GM12801 (cell line): ENCODE measurements around the gene DLX3.

Source experiments
- TF ChIP-seq, protein P1 (sequence below): IDR thresholded peaks from one replicate; pipeline ENCODE4 v1.5.1; 2011; ENCODE audit warnings: control low read depth; ENCODE audit not compliant: insufficient read length; ENCODE audit errors: extremely low read depth

Gene DLX3

DNA sequence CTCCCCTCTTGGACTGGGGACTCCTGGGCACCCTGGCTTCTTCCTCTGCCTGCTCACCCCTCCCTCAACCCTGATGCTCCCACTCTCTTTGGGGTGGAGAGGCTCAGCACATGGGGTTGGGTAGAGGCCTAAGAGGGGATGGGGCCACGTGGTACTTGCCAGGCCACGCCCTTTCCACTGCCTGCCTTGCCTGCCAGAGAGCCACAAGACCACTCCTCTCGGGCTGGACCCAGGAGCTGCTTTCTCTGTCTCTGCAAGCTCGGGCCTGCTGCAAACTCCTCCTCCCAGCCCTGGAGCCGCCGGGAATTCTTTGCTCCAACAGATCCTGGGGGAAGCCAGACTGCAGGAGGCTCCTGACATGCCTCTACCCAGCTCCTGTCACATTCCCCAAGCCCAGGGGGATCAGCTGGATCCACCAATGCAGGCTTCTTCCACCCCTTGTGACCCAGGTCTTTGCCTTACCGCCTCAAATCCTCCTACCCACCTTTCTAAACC is 14.3 kb downstream of the DLX3 start:
- TF ChIP-seq, protein P1, sequence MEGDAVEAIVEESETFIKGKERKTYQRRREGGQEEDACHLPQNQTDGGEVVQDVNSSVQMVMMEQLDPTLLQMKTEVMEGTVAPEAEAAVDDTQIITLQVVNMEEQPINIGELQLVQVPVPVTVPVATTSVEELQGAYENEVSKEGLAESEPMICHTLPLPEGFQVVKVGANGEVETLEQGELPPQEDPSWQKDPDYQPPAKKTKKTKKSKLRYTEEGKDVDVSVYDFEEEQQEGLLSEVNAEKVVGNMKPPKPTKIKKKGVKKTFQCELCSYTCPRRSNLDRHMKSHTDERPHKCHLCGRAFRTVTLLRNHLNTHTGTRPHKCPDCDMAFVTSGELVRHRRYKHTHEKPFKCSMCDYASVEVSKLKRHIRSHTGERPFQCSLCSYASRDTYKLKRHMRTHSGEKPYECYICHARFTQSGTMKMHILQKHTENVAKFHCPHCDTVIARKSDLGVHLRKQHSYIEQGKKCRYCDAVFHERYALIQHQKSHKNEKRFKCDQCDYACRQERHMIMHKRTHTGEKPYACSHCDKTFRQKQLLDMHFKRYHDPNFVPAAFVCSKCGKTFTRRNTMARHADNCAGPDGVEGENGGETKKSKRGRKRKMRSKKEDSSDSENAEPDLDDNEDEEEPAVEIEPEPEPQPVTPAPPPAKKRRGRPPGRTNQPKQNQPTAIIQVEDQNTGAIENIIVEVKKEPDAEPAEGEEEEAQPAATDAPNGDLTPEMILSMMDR, result no peak

DNA sequence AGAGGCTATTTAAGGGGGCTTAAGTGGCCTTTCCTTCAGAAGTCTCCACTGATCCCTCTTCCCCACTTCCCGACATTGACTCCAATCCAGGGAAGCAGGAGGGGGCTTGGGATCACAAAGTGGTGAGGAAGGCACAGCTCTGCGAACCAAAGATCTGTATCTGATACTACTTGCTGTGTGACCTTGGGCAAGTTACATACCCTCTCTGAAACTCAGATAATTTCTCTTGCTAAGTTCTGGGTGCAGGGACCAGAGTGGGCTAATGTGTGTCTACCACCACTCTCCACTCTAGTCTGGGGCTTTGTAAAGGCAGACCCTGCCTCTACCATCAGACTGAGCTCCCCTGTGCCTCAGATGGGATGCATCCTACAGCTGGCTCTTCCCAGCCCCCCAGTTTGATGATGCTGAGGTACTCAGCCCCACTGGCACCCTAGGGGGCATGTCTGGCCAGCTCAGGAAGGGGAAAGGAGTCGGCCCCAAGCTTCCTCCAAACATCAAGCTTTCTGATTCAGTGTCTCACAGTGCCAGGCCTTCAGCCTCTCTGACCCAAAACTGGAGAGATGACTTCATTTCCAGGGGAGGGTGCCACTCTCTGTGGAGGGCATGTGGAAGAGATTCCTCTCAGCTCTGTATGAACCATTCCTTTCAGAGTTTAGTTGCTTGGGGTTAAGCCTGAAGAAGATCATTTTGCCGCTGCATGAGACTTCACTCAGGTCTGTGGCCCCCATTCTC is 15.1 kb downstream of the DLX3 start:
- TF ChIP-seq, protein P1, result no peak

DNA sequence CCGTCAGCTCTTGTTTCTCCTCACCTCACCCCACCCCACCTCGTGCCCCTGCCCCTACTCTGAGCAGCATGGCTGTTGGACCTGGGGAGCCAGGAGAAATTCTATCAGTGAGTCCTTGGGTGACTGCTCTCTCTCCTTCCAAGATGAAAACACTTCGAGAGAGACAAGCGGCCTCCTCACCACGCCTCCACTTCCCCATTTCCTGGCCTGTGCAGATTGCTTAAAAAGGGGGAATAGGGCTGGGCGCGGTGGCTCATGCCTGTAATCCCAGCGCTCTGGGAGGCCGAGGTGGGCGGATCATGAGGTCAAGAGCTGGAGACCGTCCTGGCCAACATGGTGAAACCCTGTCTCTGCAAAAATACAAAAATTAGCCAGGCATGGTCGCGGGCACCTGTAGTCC is 16.5 kb downstream of the DLX3 start:
- TF ChIP-seq, protein P1, result no peak

DNA sequence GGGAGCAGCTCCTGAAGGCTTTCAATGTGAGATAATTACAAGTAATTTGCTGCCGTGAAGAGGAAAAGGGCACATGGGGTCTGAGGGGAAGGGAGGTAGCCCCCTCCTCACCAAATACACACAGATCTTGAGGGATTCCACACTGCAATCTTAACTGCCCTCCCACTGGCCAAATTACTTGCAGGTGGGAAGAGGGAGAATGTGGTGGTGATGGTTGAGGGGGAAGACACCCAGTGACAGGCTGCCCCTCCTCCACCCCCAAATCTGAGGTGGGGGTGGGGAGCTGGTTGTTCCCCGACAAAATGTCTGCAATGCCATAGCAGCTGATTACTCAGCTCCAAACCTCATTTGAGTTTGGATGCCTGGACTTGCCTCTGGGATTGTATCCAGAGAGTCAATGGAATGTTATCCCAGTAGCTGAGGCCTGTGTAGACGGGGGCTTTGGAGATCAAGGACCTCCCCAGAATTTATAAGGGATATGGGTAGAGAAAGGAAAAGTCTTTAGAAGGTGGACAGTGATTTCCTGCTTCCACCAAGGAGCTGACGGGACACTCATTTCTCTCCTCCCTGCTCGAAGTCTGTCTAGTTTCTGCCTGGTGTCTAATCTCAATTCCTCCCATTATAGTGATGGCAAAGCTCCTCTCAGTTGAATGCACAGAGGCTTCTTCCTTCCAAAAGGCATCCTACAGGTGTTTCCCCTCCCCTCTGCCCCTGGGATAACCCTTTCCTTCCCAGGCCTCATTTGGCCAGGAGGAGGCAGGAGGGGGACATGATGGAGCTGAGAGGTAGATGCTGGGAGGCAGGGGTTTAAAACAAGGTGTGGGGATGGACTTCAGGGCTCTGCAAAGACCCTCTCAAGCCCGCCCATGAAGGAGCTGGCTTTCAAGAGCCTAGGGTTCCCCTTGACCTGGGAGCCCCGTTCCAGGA is 17.3 kb downstream of the DLX3 start:
- TF ChIP-seq, protein P1, result no peak

DNA sequence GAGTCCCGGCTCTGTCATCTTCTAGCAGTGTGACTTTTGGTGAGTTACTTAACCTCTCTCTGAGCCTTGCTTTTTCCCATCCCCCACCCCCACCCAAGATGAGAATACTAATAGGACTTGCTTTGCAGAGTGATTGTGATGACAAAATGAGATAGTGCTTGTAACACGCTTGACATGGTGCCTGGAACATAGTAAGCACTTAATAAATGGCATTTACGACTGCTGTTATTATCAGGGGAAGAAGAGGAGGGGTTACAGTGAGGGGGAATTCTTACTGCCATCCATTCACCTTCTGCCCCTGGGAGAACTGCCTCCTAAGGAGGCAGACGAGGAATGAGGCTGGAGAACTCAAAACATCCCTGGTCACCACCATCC is 18.2 kb downstream of the DLX3 start:
- TF ChIP-seq, protein P1, result no peak

DNA sequence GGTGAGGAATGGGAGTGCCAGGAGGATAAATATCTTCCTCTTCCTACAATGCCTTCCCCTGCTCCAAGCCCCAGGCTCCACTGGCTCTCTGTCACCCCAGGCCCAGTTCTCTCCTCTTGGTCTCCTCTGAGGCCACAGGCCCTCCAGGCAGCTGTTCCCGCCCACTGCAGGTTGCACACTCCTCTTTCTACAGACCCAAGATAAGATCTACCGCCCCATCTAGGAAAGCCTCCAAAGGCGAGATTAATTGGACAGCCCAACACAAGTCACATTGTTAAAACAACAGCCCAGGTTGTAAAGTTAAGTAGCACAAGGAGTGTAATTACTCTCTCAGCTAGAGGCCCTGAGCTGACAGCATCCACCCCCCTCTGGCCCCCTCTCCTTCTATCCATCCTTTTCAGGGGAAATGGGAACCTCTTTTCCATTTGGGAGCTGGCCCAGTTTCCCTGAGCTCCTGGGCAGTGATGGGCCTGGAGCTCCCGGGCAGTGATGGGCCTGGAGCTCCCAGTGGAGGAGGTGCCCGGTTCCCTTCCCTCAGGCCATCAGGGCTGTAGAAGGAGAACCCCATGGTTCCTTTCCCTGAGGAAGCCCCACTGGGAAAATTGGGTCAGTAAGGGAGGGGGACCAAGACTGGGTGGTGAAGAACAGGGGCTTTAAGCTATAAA is 18.7 kb downstream of the DLX3 start:
- TF ChIP-seq, protein P1, result no peak

DNA sequence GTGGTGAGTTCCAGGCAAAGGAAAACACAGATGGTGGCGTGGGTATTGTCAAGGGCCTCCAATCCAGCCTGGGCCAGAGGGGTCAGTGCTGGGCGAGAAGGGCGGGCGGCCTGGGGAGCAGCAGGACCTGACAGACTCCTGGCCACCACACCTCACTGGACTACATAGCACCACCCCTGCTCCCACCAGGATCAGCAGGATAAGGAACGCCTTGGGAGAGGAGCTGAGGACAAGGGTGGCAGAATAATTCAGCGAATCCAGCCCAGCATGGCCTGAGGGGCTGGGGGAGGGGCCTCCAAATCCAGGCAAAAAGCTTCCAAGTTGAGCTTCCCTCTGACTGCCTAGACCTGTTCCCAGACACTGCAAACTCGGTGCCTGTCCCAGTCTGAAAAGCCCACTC is 19.5 kb downstream of the DLX3 start:
- TF ChIP-seq, protein P1, result no peak
